ENCODE results near the gene HAUS5. TPM values are rescaled to one million over a fixed set of nuclear protein-coding genes. Genes with fewer than 3 reads are reported as not detected.
"Not testable (repeated sequence)": the region's sequence is repeated elsewhere in the genome, so short reads cannot be mapped to it uniquely, and the experiment has no call there.

The HAUS5 gene
- total and polyA plus RNA-seq, 3 donors from 2014 or later: 24.4 to 33.9 (median 25.5) TPM

DNA sequence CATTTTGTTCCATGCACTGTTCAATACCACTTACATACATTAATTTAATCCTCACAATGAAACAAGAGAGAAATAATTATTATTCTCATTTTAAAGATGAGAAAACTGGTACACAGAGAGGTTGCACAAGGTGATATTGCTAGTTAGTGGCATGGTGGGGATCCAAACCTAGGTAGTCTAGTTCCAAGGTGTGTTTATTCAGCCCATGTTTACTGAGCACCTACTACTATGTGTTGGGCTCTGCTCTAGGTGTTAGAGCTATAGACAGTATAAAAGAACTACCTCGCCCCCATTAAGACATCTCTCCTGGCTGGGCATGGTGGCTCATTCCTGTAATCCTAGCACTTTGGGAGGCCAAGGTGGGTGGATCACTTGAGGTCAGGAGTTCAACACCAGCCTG, 29.8 kb upstream of the HAUS5 start:
- Histone ChIP-seq H3K4me3 (no peak overlapping the region), H3K27ac (no peak overlapping the region), H3K27me3 (no peaks in the 10 kb centered on the region), H3K36me3 (ENCODE audit: low read depth, missing control alignments) (no peaks in the 10 kb centered on the region), H3K4me1 (no peaks in the 10 kb centered on the region), H3K9me3 (no peaks in the 10 kb centered on the region)
- TF ChIP-seq, protein P1, sequence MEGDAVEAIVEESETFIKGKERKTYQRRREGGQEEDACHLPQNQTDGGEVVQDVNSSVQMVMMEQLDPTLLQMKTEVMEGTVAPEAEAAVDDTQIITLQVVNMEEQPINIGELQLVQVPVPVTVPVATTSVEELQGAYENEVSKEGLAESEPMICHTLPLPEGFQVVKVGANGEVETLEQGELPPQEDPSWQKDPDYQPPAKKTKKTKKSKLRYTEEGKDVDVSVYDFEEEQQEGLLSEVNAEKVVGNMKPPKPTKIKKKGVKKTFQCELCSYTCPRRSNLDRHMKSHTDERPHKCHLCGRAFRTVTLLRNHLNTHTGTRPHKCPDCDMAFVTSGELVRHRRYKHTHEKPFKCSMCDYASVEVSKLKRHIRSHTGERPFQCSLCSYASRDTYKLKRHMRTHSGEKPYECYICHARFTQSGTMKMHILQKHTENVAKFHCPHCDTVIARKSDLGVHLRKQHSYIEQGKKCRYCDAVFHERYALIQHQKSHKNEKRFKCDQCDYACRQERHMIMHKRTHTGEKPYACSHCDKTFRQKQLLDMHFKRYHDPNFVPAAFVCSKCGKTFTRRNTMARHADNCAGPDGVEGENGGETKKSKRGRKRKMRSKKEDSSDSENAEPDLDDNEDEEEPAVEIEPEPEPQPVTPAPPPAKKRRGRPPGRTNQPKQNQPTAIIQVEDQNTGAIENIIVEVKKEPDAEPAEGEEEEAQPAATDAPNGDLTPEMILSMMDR (IDR thresholded peaks at IDR 0.05): no peak
- TF ChIP-seq POLR2A (IDR thresholded peaks at IDR 0.05): no peak
- intact Hi-C loops (cut with DNase I; ENCODE audit: low total_unique reads): no loop called here
- WGBS, 2 donors: 88 to 93% methylated on average over 1 of the region's 1 CpG
- no peak for DNase-seq

DNA sequence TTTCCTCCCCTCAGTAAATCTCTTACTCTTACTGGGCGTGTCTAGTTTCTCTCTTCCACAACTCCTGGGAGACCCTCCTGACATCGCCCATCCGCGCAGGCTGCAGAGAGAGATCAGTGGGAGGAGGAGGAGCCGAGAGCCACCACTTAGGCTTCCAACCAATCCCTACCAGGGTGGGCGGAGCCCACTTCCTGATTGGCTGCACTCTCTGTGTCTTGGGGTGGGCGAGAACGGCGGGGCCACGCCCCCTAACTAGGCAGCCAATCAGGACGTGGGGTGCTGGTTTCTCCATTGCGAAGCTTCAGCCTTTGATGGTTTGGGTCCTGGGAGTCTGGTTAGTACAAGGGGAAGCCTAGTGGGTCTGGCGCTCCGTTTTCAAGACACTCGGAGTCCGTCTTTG, 26.7 kb upstream of the HAUS5 start, which contains the start of gene PMIS2:
PMIS2 (plus strand) TSS at position 326 of the 400 bp plus-strand sequence. CDS start 87 bp downstream, outside the sequence.
- Histone ChIP-seq H3K36me3 (ENCODE audit: low read depth, missing control alignments) (no peaks in the 10 kb centered on the region), H3K4me1 (no peaks in the 10 kb centered on the region), H3K27ac (no peak within 1 kb of the TSS), H3K4me3 (peak within 1 kb of the TSS in 1 of 2 donors; percentile 23), H3K9me3 (no peaks in the 10 kb centered on the region), H3K27me3 (no peaks in the 10 kb centered on the region)
- TF ChIP-seq, protein P1 (IDR thresholded peaks at IDR 0.05): no peak
- no peak for TF ChIP-seq POLR2A (IDR thresholded peaks at IDR 0.05)
- DNase-seq: peak; percentile 92
- 23 to 31% methylated on average over 16 of the region's 16 CpGs for WGBS, 2 donors
- intact Hi-C loops (cut with DNase I; ENCODE audit: low total_unique reads): no loop called here

DNA sequence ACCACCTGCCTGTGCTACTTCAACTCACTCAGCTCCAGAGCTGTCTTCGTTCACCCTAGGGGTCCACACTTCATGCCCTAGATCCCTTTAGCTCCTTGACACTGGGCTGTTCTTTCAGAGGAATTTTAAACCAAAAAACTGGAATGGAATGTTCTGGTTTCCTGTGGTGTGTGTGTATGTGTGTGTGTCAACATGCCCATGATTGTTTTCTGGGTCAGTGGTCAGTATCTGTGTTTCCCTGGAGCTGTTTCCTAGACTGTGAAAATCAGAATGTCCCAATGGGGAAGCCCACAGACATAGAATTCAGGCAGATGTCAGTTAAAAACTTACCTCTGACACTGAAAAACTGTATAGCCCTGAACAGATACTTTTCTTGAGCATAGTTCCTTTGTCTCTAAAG, 25.2 kb upstream of the HAUS5 start:
- Histone ChIP-seq H3K9me3 (no peaks in the 10 kb centered on the region), H3K4me3 (no peak overlapping the region), H3K27ac (no peak overlapping the region), H3K36me3 (ENCODE audit: low read depth, missing control alignments) (no peaks in the 10 kb centered on the region), H3K4me1 (no peaks in the 10 kb centered on the region), H3K27me3 (no peaks in the 10 kb centered on the region)
- 54 to 81% methylated on average over 1 of the region's 1 CpG for WGBS, 2 donors
- TF ChIP-seq, protein P1 (IDR thresholded peaks at IDR 0.05): no peak
- no peak for TF ChIP-seq POLR2A (IDR thresholded peaks at IDR 0.05)
- no peak for DNase-seq
- intact Hi-C loops (cut with DNase I; ENCODE audit: low total_unique reads): no loop called here

DNA sequence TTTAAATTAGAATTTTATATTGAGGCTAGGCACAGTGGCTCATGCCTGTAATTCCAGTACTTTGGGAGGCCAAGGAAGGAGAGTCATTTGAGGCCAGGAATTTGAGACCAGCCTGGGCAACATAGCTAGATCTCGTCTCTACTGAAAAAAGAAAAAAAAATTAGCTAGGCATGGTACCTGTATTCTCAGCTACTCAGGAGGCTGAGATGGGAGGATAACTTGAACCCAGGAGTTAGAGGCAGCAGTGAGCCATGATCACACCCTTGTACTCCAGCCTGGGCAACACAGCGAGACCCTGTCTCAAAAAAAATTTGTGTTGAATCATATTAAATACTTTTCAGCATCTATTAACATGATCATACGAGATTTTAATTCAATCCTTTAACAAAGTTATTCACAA, 21.7 kb upstream of the HAUS5 start:
- DNase-seq: no peak
- no peak overlapping the region for H3K27ac ChIP-seq
- no peaks in the 10 kb centered on the region for H3K27me3 ChIP-seq
- TF ChIP-seq, protein P1 (IDR thresholded peaks at IDR 0.05): no peak
- no peak for TF ChIP-seq POLR2A (IDR thresholded peaks at IDR 0.05)
- H3K36me3 ChIP-seq (ENCODE audit: low read depth, missing control alignments): no peaks in the 10 kb centered on the region
- intact Hi-C loops (cut with DNase I; ENCODE audit: low total_unique reads): no loop called here
- no peaks in the 10 kb centered on the region for H3K4me1 ChIP-seq
- H3K4me3 ChIP-seq: no peak overlapping the region
- WGBS, 2 donors: 78 to 84% methylated on average over 3 of the region's 3 CpGs
- H3K9me3 ChIP-seq: no peaks in the 10 kb centered on the region

DNA sequence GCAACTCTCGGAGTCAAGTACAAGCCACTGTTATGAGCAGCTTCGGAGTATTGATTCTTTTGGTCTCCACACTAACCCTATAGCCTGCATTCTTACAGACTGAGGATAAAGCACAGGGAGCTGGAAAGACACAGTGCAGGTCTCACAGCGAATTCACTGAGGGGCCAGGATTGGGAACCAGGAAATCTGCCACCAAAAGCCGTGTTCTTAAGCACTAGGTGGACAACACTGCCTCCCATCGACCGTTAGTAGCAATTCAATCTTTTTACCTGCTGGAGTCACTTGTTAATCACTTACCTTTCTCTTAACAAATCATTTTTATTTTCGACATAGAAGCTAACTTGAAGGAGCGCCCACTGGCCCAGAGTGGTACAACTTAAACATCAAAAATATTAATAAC, 20.3 kb upstream of the HAUS5 start:
- intact Hi-C loops (cut with DNase I; ENCODE audit: low total_unique reads): no loop called here
- H3K4me3 ChIP-seq: no peak overlapping the region
- no peaks in the 10 kb centered on the region for H3K9me3 ChIP-seq
- peak; percentile 25 for DNase-seq
- 41 to 47% methylated on average over 8 of the region's 8 CpGs for WGBS, 2 donors
- no peak overlapping the region for H3K27ac ChIP-seq
- H3K4me1 ChIP-seq: no peaks in the 10 kb centered on the region
- TF ChIP-seq POLR2A (IDR thresholded peaks at IDR 0.05): no peak
- TF ChIP-seq, protein P1 (IDR thresholded peaks at IDR 0.05): peak in 2 of 3 experiments; percentile 26 to 30
- no peaks in the 10 kb centered on the region for H3K27me3 ChIP-seq
- no peaks in the 10 kb centered on the region for H3K36me3 ChIP-seq (ENCODE audit: low read depth, missing control alignments)

DNA sequence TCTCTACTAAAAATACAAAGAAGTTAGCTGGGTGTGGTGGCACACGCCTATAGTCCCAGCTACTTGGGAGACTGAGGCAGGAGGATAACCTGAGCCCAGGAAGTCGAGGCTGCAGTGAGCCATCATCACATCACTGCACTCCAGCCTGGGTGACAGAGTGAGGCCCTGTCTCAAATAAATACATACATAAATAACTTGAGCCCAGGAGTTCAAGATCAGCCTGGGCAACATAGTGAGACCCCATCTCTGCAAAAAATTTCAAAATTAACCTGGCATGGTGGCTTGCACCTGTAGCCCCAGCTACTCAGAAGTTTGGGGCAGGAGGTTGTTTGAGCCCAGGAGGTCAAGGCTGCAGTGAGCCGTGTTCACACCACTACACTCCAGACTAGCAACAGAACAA, 17.5 kb upstream of the HAUS5 start:
- WGBS, 2 donors: 72 to 76% methylated on average over 3 of the region's 3 CpGs
- DNase-seq; intact Hi-C loops (cut with DNase I; ENCODE audit: low total_unique reads); H3K9me3 ChIP-seq; H3K27me3 ChIP-seq; H3K36me3 ChIP-seq (ENCODE audit: low read depth, missing control alignments); H3K27ac ChIP-seq; H3K4me1 ChIP-seq; H3K4me3 ChIP-seq: not testable (repeated sequence)

Measured in testis (tissue), 3 donors.